GM19238 (cell line): Measurements from ENCODE around the gene PIK3AP1.
A peak's percentile ranks its signal among the peaks of the same experiment; 100 is the strongest.
"Not testable (repeated sequence)": the region's sequence is repeated elsewhere in the genome, so short reads cannot be mapped to it uniquely, and the experiment has no call there.

Experiments used
- DNase-seq: peaks from one replicate; pipeline ENCODE4 v3.0.0; 2011; ENCODE audit warnings: low spot score; ENCODE audit not compliant: insufficient read length

Gene PIK3AP1

GRCh38 chr10:96737307-96737902 lies 17.1 kb upstream of the PIK3AP1 start:
- not testable (repeated sequence) for DNase-seq

- no peak for DNase-seq
Observed at GRCh38 chr10:96724621-96725020, 4.3 kb upstream of the PIK3AP1 start.

GRCh38 chr10:96721207-96721572 lies 876 bp upstream of the PIK3AP1 start:
- DNase-seq = no peak

GRCh38 chr10:96719850-96720421 lies 378 bp downstream of the PIK3AP1 start:
- peak; percentile 78 for DNase-seq

- DNase-seq = no peak
Observed at GRCh38 chr10:96719200-96719599, 1.1 kb downstream of the PIK3AP1 start.

GRCh38 chr10:96718304-96718990 lies 1.9 kb downstream of the PIK3AP1 start:
- DNase-seq = no peak

- no peak for DNase-seq
Observed at GRCh38 chr10:96716390-96716789, 3.9 kb downstream of the PIK3AP1 start.

- no peak for DNase-seq
Observed at GRCh38 chr10:96714746-96715255, 5.5 kb downstream of the PIK3AP1 start.

GRCh38 chr10:96714031-96714590 lies 6.2 kb downstream of the PIK3AP1 start:
- DNase-seq = no peak

- no peak for DNase-seq
Observed at GRCh38 chr10:96712662-96713271, 7.5 kb downstream of the PIK3AP1 start.

- no peak for DNase-seq
Observed at GRCh38 chr10:96711048-96711728, 9.1 kb downstream of the PIK3AP1 start.

- DNase-seq = no peak
Observed at GRCh38 chr10:96709525-96709924, 10.8 kb downstream of the PIK3AP1 start.

- DNase-seq = no peak
Observed at GRCh38 chr10:96708996-96709395, 11.3 kb downstream of the PIK3AP1 start.

GRCh38 chr10:96708456-96708855 lies 11.9 kb downstream of the PIK3AP1 start:
- DNase-seq = no peak

- no peak for DNase-seq
Observed at GRCh38 chr10:96706331-96706853, 13.9 kb downstream of the PIK3AP1 start.

GRCh38 chr10:96705134-96705533 lies 15.2 kb downstream of the PIK3AP1 start:
- DNase-seq = no peak

GRCh38 chr10:96704563-96704962 lies 15.8 kb downstream of the PIK3AP1 start:
- DNase-seq = no peak

- DNase-seq = no peak
Observed at GRCh38 chr10:96703358-96703757, 17.0 kb downstream of the PIK3AP1 start.

- DNase-seq = no peak
Observed at GRCh38 chr10:96701265-96701664, 19.0 kb downstream of the PIK3AP1 start.

- DNase-seq = peak; percentile 54
Observed at GRCh38 chr10:96700374-96701099, 19.8 kb downstream of the PIK3AP1 start.
